ENCODE measurements around the gene PLD1.
A peak's percentile ranks its signal among the peaks of the same experiment; 100 is the strongest.

- TF ChIP-seq POLR2A (IDR thresholded peaks at IDR 0.05) (no peak), CTCF (IDR thresholded peaks at IDR 0.05) (no peak), EP300 (IDR thresholded peaks at IDR 0.05) (no peak), POLR2AphosphoS5 (IDR thresholded peaks at IDR 0.05) (peak in 1 of 3 donors; percentile 67)
Observed at GRCh38 chr3:171729452-171730334, 80.6 kb downstream of the PLD1 start.
